ENCODE results near the gene TRIM10.
A peak's percentile ranks its signal among the peaks of the same experiment; 100 is the strongest.
"Not testable (repeated sequence)": the region's sequence is repeated elsewhere in the genome, so short reads cannot be mapped to it uniquely, and the experiment has no call there.

The TRIM10 gene

DNA sequence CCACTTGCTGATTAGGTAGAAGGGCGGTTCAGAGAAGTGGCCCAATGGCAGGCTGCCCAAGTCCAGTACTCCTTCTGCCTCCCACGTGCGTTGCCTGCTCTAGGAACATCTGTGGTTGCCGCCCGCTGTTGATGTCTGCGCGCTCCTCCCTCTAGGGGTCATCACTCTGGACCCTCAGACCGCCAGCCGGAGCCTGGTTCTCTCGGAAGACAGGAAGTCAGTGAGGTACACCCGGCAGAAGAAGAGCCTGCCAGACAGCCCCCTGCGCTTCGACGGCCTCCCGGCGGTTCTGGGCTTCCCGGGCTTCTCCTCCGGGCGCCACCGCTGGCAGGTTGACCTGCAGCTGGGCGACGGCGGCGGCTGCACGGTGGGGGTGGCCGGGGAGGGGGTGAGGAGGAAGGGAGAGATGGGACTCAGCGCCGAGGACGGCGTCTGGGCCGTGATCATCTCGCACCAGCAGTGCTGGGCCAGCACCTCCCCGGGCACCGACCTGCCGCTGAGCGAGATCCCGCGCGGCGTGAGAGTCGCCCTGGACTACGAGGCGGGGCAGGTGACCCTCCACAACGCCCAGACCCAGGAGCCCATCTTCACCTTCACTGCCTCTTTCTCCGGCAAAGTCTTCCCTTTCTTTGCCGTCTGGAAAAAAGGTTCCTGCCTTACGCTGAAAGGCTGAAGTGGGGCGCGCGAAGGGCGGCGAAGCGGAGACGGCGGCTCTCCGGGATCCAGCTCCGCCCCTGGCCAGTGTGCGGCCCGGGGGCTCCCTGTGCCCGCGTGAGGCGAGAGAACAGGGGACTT lies 10.9 kb upstream of the TRIM10 start:
- DNase-seq: no peak

DNA sequence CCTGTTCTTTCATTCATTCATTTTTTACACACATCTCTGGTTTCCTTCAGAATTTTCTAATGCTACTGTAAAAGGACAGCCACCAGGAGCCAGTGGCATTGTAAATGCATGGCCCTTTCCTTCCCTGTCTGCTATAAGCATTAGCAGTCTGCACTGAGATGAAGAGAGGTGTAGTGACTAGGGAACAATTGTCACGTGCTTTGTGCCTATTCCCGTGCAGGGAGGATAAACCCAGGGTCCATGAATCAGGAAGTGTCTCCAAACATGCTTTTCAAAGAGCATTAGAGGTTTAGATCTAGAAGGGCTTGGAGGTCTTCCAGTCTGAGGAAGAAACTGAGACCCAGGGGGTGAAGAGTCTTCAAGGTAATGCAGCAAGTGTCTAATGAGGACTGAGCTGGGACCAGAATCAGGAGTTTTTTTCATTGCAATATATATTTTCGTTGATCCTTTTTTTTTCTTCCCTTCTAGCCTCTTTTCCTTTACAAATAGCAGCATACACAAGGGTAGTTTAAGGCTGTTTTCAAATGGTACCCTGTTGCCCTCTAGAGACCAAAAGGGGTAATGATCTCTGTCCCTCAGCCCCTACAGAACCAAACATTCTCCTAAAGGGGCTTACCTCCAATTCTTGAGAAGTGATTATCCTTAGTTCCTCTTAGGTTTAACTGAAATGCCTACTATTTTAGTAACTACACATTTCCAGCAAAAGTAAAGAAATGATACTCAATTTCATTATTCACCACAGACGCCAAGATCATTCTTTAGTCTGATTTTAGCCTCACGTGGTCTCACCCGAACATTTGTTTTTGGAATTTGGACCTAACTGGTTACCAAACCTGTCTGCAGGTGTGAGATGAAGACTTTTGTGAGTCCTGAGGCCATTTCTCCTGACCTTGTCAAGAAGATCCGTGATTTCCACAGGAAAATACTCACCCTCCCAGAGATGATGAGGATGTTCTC lies 8.9 kb upstream of the TRIM10 start:
- no peak for DNase-seq

DNA sequence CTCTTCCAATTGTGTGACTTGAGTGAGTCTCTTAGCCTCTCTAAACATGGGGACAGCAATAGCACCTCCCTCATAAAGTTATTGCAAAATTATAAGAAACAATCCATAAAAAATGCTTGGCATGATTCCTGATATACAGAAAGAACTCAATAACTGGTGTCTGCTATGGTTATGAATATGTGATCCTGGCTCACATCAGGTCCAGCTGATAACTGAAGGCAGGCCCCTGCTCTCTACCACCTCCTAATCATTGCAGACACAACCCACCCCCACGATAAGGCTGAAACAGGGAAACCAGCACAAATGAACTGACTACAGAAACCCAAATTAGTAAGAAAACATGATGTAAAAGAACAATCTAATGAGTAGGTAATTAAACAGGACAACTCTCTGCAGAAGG lies 7.7 kb upstream of the TRIM10 start:
- no peak for DNase-seq

DNA sequence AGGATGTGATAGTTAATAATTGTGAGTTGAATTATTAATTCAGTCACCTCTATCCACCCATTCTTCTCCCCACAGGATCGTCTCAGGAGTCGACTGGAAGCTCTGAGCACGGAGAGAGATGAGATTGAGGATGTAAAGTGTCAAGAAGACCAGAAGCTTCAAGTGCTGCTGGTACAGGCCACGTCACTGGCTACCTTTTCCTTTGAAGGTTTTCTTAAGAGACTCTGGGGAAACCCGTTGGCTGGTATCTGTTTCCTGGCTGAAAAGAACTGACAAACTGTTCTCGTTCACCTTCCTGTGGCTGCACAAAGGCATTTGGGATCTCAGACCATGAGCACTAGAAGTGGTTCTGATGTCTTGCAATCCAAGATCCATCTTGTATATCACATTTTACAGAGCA lies 6.1 kb upstream of the TRIM10 start:
- DNase-seq: no peak

DNA sequence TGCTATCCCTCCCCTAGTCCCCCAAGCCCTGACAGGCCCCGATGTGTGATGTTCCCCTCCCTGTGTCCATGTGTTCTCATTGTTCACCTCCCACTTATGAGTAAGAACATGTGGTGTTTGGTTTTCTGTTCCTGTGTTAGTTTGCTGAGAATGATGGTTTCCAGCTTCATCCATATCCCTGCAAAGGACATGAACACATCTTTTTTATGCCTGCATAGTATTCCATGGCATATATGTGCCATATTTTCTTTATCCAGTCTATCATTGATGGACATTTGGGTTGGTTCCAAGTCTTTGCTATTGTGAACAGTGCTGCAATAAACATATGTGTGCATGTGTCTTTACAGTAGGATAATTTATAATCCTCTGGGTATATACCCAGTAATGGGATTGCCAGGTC lies 4.2 kb upstream of the TRIM10 start:
- not testable (repeated sequence) for DNase-seq

DNA sequence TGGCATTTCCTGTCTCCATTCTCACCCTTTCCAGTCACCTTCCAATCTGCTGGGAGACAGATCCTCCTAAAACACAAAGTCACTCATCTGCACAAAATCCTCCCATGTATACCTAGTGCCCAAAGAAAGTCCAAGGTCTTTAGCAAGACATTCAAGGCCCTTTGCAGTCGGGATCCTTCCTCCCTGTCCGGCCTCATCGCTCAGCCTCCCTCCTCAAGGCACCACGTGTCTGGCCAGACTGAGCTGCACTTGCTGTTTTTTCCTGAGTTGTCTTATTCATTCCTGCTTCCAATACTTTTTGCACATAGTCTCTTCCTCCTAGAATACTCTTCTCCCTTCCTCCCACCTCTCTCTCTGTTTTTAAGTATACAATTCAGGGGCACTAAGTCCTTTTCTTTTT lies 3.7 kb upstream of the TRIM10 start:
- no peak for DNase-seq

DNA sequence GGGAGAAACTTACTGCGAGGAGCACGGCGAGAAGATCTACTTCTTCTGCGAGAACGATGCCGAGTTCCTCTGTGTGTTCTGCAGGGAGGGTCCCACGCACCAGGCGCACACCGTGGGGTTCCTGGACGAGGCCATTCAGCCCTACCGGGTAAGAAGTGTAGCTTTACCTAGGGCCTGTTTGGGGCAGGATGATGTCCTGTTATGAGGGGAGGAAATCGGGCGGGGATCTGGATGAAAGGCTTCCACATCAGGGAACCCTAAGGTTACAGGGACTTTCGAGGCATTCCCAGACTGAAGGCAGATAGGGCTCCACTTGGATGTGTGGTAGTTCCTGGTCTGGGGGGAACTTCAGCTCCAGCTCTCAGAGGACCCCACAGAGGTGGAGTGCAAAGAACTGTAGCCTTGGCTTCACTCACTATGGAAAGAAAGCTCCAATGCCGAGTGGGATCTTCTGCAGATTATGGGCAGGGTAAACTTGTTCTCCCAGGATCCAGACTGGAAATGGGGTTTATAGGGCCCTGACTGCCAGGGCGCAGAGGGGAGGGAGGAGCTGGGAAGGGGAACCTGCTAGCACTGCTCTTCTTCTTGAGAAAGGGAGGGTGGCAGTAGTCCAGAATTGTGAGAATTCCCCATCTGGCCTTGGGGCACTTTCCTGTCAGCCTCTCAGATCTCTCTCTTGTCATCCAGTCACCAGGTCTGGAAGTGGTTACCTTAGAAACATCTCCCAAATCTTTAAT lies 3.1 kb upstream of the TRIM10 start:
- DNase-seq: no peak

DNA sequence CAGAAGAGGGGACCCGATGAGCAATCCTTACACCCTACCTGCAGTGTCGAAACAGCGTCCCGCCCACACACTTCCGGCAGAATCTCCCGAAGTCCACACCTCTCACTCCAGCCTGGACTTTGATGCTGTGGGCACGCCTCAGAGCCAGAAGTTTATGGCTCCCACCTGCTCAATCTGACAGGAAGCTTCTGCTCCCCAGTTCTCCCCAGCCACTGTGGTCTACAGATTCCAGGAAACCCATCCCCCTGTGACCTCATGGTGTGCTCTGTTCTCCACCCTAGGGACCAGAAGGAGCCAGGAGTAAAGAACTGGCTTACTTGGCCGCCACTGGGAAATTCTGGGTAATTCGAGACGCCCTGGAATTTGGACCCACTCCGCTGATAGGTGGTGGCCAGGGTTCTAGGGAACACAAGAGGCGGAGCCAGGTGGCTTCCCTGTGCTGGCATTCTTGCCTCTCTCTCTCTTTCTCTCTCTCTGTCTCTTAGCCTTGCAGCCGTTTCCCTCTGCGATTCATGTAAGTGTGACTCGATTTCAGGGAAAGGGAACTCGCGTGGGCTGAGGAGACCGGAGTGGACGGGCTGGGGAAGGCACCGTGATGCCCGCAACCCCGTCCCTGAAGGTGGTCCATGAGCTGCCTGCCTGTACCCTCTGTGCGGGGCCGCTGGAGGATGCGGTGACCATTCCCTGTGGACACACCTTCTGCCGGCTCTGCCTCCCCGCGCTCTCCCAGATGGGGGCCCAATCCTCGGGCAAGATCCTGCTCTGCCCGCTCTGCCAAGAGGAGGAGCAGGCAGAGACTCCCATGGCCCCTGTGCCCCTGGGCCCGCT lies 2.3 kb upstream of the TRIM10 start, which contains the start of gene TRIM15:
TSS of gene TRIM15 (plus strand) at position 457 of the 828 bp plus-strand sequence. CDS start at position 596, 139 bp downstream.
- no peak for DNase-seq

DNA sequence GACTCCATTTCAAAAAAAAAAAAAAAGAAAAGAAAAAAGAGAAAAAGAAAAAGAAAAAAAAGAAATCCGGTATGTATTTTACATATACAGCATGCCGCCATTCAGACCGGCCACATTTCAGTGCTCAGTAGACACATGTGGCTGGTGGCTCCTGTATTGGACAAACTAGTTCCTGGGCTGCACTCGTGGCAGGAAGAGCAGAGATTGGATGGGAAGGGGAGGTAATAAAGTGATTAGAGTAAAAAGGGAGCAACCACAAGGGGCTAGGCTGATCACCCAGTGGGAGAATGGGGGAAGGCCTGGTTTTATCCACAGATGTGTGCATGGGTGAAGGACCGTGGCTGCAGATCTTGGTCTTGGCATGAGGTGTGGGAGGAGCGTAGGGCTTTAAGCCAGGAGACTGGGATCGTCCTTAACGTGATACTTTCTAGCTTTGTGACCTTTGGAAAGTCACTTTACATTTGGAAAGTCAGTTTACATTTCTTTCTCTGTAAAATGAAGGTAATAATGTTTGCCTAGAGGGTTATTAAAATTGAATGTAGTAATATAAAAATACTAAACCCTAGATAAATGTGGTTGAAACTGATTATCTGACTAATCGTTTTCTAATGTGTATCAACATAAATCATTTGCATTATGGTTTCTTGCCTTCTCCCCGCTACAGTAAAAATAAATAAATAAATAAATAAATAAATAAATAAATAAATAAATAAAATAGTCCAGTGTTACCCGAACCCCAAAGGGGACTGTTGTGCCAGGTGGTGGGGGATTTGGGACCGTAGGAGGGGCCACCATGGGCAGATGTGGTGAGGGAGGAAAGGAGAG lies 1.5 kb upstream of the TRIM10 start:
- DNase-seq: no peak

DNA sequence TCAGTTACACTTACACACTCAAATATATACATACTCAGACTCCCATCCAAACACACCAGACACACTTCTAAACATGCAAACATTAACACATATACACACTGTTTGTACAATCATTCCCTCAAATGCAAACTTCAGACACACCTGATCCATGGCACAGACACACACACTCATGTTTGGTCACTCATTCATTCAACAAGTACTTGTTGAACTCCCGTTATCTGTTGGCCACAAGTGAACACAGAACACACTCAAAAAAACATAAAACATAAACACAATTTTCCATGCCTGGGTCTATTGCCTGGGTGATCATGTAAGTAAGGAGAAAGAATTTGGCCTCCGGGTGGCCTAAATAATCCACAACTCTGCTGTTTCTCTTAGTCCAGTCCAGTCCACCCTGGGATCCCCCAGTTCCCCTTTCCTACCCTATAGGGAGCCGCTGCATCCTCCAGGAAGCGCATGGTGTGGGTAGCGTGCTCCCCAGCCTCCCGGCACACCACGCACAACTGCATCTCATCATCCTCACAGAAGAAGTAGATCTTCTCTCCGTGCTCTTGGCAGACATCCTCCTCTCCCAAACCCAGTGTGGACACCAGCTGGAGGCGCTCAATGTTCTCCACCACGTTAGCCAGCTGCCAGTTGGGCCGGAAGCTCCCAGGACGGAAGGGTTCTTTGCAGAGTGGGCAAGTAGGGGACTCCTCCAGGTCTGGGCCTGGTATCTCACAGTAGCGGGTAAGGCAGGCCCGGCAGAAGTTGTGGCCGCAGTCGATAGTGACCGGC lies 815 bp downstream of the TRIM10 start:
- no peak for DNase-seq

DNA sequence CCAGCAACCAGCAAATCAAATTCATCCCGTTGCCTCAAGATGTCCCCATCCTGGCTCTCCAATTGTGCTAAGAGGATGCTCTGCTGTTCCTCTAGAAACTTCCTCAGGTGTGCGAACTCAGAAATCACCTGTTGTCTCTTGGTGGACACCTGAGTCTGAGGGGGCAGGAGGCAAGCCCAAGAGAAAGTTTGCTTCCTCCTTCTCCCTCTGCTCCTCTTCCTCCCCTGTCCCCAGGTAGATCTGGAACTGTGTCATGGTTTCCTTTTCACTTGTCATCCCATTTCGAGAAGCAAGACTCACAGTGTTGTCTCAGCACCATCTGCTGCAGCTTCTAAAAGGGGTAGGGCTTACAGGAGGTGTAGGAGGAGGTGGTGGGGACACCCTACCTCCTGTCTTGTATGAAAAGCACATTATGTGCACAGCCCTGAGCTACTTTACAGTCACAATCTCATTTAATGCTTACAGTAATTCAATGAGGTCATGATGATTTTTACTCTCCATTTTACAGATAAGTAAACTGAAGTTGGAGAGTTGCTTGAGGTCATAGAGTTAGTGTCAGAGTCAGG lies 2.5 kb downstream of the TRIM10 start:
- no peak for DNase-seq

DNA sequence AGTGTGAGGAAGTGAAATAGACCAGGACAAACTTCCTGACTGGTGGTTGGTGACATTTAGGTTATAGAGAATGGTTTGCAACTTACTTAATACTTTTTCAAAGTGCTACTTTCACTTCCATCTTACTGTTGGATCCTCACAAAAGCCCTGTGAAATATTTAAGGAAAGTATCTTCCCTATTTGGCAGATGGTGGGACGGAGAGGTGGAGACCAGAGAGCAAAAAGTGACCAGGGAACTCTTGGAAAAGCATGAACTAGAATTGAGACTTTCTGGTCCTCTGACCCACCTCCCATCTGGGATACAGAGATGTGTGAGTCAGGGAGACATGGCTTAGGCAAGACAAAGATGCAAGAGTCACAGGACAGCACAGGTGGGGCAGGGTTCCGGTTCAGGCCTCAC lies 3.0 kb downstream of the TRIM10 start:
- DNase-seq: no peak

DNA sequence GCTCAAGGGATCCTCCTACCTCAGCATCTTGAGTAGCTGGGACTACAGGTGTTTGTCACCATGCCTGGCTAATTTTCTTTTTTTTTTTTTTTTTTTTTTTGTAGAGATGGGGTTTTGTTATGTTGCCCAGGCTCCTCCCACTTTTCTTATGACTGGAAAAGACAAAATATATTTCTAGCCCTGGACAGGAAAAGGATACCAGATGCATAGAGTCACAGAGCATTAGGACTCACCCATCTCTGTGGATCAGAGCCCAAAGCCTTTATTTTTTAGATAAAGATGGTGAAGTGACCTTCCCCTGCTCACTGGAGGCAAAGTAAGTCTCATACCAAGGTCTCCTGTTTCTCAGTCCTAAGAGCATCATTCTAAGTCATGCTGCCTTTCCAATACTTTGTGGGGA lies 3.4 kb downstream of the TRIM10 start:
- DNase-seq: no peak

DNA sequence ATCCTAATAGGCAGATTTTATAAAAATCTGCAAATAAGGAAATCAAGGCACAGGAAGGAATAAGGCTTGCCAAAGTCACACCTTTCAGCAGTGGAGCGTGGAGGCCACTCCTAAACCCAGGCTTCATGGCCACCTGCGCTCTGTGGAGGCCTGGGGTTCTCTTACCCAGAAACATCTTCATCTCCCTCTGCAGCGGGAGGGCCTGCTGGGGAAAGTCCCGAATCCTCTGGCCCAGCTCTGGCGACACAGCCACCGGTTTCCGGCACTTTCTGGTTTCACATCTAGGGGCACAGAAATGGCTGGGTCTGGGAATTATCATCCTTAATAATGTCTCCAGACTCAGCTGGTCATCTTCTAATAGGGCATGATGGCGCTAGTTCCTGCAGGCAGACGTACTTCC lies 4.2 kb downstream of the TRIM10 start:
- DNase-seq: no peak

DNA sequence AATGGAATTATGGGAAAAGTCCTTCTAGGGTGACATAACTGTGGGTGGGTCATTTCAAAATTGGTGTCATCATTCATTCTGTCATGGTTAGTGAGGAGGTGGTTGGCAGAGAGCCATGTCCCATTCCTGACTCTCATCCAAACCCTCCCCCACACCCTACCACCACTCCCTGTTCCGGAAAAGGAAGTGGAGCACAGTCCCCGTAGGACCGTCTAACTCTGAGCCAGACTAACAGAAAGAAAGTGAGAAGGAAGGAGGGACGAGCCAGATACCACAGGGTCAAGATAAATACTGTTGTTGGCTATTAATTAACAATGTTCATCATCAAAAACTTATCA lies 4.8 kb downstream of the TRIM10 start:
- DNase-seq: no peak

DNA sequence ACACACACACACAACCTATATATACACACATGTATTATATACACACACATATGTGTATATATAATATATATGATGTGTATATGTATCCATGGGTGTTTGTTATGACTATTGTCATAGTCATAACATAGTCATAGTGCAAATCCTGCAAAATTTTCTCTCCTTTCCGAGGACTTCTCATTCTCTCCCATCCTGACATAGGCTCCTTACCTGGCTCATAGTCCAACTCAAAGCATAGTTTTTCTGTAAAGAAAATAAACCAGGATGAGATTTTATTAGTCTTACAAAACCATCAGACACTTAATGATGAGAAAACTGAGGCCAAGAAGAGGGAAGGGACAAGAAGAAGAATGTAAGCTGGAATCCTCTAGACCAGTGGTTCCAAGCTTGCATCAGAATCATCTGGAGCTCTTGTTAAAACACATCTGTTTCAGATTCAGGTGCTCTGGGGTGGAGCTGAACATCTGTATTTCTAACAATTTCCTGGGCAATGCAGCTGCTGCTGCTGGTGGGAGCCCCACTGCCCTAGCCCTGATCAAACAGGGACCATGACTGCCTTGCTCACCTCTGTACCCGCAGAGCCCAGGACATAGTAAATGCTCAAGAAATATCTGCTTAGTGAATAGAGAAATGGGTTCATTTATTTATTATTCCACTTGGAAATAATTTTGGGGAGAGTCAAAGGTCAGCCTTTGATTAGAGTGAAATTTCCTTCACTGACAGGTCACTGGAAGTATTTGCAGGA lies 5.3 kb downstream of the TRIM10 start:
- DNase-seq: no peak

DNA sequence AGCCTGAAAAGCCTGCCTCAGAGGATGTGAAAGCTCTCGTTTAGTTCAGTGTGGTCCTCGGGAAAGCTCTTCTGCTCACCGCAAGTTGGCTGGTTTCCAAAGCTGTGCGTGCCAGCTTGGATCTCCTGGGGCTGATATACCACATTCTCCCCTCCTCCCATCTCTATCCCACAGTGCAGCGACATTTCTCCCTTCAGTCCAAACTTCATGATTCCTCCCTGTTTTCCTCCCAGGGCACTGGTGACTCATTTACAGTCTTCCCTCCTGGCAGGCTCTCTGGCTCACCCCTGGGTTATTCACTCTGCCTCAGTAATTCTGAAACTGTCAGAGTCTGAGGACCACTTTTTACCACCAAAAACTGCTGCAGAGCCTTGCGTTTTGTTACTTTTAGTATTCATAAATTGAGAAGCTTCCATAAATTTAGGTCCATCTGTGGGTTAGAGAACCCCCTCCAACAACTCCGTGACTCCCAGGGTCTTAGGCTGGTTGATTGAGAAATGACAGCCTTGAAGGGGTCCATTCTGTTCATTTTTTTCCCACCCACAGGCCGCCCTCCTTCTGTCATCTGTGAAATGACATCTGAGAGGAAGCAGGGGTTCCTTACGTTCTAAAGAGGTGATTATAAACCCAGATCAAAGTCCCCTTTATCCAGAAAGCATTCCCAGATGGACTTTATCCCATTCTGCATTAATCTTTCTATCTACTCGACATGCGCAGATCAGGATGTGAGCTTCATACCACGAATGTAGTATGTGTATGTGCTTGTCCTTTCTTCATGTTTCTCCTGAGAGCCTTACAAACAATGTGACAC lies 6.1 kb downstream of the TRIM10 start:
- DNase-seq: peak; percentile 38

DNA sequence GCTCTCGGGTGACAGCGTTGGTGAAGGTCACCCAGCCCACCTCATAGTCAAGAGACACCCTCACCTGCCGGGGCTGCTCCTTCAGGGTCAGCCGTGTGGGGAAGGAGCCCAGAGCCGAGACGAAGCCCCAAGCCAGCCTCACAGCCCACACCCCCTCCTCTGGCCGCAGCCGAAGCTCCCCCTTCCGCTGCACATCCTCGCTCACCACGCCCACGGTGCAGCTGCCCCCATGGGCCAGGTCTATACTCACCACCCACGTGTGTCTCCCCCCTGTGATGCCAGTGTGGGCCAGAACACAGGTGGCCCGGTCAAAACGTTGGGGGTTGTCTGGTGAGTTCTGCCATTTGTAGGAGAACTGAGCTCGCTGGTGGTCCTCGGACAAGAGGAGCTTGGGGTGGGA lies 7.0 kb downstream of the TRIM10 start:
- no peak for DNase-seq
